GM21390 (cell line): ENCODE results near the gene KLK10.
"Not testable (repeated sequence)": the region's sequence is repeated elsewhere in the genome, so short reads cannot be mapped to it uniquely, and the experiment has no call there.

ENCODE experiments used
- ATAC-seq: cut with Tn5 transposase; IDR thresholded peaks from one replicate; pipeline ENCODE4 v1.9.1; 2021; ENCODE audit not compliant: unreplicated experiment

KLK10 gene

DNA sequence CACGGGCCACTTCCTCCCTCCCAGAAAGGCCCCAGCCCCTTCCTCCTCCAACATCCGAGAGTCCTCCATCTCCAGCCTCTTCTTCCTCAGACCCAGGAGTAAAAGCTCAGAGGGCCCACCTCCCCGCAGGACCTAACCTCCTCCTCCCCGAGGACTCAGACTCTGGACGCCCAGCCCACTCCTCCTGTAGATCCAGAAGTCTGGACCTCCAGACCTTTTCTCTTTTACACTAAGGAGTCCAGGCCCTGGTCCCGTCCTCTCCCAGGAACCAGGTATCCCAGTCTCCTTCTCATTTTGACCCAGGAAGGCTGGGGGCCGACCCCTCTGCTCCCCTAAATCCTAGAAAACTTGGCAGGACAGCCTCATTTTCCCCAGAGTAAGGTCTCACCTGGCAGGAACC lies 16.2 kb downstream of the KLK10 start:
- no peak for ATAC-seq

DNA sequence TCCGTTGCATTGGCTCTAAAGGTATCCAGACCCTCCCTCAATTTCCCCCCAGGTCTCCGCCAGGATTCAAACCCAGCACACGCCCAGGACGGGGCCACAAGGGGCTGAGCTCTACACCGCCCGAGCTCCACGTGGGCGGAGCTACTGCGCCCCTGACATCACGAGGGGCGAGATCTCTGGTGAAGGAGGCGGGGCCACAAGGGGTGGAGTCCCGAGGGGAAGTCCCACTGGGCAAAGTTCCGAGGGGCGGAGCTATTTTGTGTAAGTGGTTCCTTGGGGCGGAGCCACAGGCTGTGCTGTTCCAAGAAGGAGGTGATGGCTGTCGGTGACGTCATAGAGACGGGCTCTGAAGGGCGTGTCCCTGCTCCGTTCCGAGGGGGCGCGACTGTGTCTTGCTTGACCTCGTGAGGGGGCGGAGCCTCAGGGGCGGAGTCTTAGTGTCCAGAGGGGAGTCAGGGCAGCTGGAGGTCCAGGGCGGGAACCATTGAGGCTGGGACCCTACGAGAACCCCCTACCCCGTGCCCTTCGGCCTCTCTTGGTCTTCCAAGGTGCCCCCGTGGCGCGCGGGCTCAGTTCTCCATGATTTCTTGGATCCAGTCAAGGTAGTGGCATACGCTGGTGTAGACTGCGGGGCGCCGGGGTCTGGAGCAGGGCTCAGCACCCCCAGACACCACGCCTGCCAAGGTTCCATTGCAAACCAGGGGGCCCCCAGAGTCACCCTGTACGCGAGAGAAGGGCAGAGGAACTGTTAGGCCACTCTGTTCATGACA lies 16.8 kb downstream of the KLK10 start:
- ATAC-seq = no peak

GRCh38 chr19:51002089-51002532 lies 17.4 kb downstream of the KLK10 start:
- no peak for ATAC-seq

- ATAC-seq = no peak
Measured at GRCh38 chr19:51001515-51001914, 18.0 kb downstream of the KLK10 start, which contains the start of gene KLK8. Gene KLK8, minus strand, starts transcription at chr19:51001604. Its CDS starts 437 bp downstream, at chr19:51001167.

DNA sequence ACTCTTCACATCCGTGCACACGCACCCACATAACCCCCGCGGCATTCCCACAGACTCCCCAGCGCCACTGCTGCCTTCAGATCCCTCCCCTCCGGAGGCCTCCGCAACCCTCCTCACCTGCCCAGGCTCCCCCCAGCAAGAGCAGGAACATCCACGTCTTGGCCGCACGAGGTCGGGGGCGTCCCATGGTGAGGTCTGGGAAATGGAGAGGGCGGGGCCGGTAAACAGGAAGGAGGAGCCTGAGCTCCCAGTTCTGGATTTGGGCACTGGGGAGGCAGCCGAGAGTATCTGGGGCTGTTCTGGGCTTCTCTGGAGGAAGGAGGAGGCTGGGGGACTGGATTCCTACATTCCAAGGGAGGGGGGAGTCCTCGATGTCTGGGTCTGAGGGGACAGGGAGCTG lies 18.5 kb downstream of the KLK10 start:
- no peak for ATAC-seq

DNA sequence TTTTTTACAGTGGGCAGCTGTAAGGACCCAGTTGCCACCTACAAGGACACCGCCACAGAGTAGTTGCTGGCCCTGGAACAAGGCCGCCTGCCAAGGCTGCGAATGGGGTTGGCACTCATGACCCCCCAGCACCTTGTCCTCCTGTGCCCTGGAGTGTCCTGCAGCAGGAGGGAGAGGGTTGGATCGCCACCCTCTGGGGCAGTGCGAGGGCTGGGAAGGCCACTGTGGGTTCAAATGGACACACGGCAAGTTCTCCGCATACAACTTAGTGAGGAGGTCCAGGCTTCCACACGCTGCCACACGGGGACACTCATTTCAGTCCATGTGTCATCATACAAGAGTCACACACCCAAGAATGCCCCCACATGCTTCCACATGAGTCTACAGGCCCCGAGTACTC lies 19.1 kb downstream of the KLK10 start:
- no peak for ATAC-seq

- no peak for ATAC-seq
Measured at GRCh38 chr19:50998686-50999085, 20.8 kb downstream of the KLK10 start.

- no peak for ATAC-seq
Measured at GRCh38 chr19:50998061-50998460, 21.4 kb downstream of the KLK10 start.

DNA sequence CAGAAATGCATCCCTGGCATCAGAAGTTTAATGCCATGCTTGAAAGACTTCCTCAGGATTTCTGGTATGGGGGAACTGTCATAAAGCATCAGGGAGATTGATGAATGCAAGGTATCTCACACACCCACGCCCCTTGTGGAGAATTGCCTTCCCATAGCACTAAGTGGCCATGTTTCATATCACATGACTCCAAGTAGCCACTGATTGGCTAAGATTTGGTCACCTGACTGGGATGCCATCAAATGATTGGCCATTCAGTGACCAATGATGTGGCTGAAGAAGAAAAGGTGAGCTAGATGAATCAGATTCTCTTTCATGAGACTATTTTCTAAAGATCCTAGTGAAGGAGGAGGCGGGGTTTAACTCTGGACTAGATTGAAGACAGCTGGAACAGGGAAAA lies 25.4 kb downstream of the KLK10 start:
- no peak for ATAC-seq

- no peak for ATAC-seq
Measured at GRCh38 chr19:50992666-50993035, 26.9 kb downstream of the KLK10 start.

DNA sequence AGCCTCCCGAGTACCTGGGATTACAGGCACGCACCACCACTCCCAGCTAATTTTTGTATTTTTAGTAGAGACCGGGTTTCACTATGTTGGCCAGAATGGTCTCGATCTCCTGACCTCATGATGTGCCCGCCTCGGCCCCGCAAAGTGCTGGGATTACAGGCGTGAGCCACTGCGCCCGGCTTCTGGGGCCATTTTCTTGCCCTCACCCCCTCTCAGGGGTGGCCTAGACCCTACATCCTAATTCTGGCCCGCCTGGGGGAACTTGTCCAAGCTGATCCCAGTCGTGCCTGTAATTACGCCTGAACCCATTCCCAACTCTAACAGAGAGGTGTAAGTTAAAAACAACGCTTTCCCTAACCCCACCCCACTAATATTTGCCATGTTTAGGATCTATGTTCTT lies 35.1 kb downstream of the KLK10 start:
- not testable (repeated sequence) for ATAC-seq

- ATAC-seq = no peak
Measured at GRCh38 chr19:50983625-50984292, 35.8 kb downstream of the KLK10 start, which contains the start of gene KLK7. Gene KLK7, minus strand, starts transcription at chr19:50983917. Its CDS starts 1,518 bp downstream, at chr19:50982399.

GRCh38 chr19:50982186-50982585 lies 37.3 kb downstream of the KLK10 start:
- ATAC-seq = no peak

DNA sequence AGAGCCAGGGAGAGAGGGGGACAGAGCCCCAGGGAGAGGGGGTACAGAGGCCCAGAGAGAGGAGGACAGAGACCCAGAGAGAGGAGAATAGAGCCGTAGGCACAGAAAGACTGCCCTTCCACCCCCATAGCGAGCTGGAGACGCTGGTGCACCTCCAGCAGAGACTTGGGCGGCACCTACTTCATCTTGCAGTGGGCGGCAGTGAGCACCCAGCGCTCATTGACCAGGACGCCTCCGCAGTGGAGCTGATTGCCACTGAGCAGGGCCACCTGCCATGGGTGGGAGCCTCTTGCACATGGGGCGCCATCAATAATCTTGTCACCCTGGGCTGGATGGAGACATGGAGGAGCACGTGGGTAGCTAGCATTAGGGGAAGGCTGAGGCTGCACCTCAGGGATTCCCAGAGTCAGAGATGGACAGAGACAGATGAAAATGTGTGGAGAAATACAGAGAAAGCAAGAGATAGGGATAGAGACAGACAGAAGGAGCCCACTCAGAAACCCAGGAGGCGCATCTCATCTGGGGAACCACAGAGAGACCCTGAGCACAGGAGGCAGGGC lies 37.8 kb downstream of the KLK10 start:
- no peak for ATAC-seq

- ATAC-seq = no peak
Measured at GRCh38 chr19:50980208-50980607, 39.3 kb downstream of the KLK10 start.

- ATAC-seq = no peak
Measured at GRCh38 chr19:50979758-50980157, 39.8 kb downstream of the KLK10 start.

DNA sequence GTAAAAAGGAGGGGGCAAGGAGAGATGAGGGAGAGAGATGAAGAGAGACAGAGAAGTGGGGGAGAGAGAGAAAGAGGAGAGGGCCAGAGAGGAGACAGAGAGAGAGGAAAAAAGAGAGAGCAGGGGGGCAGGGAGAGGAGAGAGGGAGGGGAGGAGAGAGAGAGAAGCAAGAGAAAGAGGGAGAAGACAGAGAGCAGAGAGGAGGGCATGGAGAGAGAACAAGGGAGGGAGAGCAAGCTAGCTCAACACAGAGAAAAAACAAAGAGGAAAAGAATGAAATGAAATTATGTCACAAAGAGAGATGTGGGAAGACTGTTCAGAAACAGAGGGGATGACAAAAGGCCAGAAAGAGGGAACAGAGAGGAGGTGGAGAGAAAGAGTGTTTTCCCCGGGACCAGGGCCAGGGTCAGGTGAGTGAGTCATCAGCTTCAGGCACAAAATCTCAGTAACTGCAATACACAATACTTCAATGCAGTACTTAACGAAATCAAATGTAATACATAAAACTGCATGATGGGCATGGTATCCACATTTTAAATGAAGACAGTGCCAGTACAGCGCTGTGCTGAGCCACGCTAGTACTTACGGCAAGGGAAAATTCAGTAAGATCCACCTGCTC lies 40.6 kb downstream of the KLK10 start:
- ATAC-seq = no peak

- ATAC-seq = no peak
Measured at GRCh38 chr19:50977626-50978025, 41.9 kb downstream of the KLK10 start.

- no peak for ATAC-seq
Measured at GRCh38 chr19:50975766-50976165, 43.7 kb downstream of the KLK10 start.

DNA sequence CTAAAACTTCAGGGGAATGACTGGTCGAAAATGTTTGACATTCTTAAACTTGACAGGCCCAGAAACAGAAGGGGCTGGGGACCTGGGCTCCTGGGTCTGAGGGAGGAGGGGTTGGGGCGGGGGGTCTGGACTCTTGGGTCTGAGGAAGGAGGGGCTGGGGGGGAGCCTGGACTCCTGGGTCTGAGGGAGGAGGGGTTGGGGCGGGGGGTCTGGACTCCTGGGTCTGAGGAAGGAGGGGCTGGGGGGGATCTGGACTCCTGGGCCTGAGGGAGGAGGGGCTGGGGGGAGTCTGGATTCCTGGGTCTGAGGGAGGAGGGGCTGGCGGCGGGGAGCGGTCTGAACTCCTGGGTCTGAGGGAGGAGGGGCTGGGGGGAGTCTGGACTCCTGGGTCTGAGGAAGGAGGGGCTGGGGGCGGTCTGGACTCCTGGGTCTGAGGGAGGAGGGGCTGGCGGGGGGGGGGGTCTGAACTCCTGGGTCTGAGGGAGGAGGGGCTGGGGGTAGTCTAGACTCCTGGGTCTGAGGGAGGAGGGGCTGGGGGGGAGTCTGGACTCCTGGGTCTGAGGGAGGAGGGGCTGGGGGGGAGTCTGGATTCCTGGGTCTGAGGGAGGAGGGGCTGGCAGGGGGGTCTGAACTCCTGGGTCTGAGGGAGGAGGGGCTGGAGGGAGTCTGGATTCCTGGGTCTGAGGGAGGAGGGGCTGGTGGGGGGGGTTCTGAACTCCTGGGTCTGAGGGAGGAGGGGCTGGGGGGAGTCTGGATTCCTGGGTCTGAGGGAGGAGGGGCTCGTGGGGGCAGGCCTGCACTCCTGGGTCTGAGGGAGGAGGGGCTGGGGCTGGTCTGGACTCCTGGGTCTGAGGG lies 44.6 kb downstream of the KLK10 start:
- ATAC-seq = no peak
